ENCODE results near the gene TRIOBP. TPM values are rescaled to one million over a fixed set of nuclear protein-coding genes. Genes with fewer than 3 reads are reported as not detected.

Gene TRIOBP
- total RNA-seq, 2 donors from 2014 or later, result 17.4 to 26.0 TPM

- no peak for ATAC-seq
- peaks cover 0 to 11% of the 10 kb centered on the region in 2 donors for H3K36me3 Mint-ChIP-seq
- no peak overlapping the region for H3K27ac Mint-ChIP-seq
- no peak for DNase-seq (ENCODE audit: low spot score in 2 of 2)
- no peaks in the 10 kb centered on the region for H3K9me3 Mint-ChIP-seq
Observed at GRCh38 chr22:37809672-37810333, 113.0 kb downstream of the TRIOBP start.

DNA sequence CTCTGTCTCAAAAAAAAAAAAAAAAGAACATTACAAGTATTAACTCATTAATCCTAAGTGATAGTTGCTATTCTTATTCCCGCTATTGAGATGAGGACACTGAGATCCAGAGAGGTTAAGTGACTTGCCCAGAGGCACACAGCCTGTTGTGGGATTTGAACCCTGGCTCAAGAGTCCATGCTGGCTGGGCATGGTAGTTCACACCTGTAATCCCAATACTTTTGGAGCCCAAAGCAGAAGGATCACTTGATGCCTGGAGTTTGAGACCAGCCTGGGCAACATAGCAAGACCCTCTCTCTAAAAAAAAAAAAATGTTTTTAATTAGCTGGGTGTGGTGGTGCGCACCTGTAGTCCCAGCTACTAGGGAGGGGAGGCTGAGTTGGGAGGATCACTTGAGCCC lies 115.0 kb downstream of the TRIOBP start:
- H3K9me3 Mint-ChIP-seq, result no peaks in the 10 kb centered on the region
- H3K36me3 Mint-ChIP-seq, result no peaks in the 10 kb centered on the region
- H3K27ac Mint-ChIP-seq, result no peak overlapping the region
- DNase-seq (ENCODE audit: low spot score in 2 of 2) (no peak), ATAC-seq (no peak)

DNA sequence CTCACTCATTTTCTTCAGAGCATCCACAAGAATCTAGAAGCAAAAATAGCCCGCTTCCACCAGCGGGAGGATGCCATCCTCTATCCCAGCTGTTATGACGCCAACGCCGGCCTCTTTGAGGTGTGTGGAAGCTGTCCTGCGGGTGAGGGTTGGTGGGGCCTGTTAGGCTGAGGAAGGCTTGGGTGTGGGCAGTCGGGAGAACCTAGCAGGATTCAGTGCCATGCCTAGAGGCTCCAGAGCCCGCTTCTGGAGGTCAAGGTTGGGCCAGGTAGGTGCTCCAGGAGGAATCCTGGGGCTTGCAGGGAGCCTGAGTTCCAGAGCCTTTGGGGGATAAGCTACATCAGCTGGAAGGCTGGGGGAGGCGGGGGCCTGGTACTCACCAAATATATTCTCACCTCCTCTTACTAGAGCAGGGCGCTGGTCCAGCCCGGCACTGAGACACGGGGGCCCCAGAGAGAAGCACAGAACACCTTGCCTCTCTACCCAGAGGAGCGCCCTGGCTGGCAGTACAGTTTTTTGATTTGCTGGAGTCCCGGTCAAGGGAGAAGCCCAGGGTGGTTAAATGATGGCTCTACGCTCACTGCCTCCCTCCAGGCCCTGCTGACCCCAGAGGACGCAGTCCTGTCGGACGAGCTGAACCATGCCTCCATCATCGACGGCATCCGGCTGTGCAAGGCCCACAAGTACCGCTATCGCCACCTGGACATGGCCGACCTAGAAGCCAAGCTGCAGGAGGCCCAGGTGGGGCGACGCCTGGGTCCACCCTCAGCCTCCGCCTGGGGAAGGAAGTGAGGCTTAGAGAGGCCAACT lies 116.2 kb downstream of the TRIOBP start:
- ATAC-seq (no peak), DNase-seq (ENCODE audit: low spot score in 2 of 2) (no peak)
- H3K36me3 Mint-ChIP-seq, result no peaks in the 10 kb centered on the region
- no peaks in the 10 kb centered on the region for H3K9me3 Mint-ChIP-seq
- no peak overlapping the region for H3K27ac Mint-ChIP-seq

DNA sequence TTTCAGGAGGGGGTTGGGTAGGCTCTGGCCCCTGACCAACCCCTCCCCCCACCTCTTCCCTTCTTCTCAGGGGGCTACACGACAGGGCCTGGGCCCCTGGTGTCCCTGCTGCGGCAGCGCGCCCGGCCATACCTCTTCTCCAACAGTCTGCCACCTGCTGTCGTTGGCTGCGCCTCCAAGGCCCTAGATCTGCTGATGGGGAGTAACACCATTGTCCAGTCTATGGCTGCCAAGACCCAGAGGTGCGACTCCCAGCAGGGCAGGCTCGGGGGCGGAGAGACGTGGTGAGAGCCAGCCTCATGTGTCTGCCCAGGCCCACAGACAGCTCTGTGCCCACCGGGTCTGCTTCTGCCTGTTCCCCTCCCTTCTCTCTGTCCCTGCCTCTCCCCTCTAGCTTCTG lies 118.7 kb downstream of the TRIOBP start:
- H3K27ac Mint-ChIP-seq, result no peak overlapping the region
- DNase-seq (ENCODE audit: low spot score in 2 of 2), result no peak
- H3K9me3 Mint-ChIP-seq, result no peaks in the 10 kb centered on the region
- H3K36me3 Mint-ChIP-seq, result no peaks in the 10 kb centered on the region
- no peak for ATAC-seq

- no peak for ATAC-seq
- H3K36me3 Mint-ChIP-seq, result no peaks in the 10 kb centered on the region
- no peak for DNase-seq (ENCODE audit: low spot score in 2 of 2)
- no peak overlapping the region for H3K27ac Mint-ChIP-seq
- no peaks in the 10 kb centered on the region for H3K9me3 Mint-ChIP-seq
Observed at GRCh38 chr22:37816543-37817180, 119.8 kb downstream of the TRIOBP start.

DNA sequence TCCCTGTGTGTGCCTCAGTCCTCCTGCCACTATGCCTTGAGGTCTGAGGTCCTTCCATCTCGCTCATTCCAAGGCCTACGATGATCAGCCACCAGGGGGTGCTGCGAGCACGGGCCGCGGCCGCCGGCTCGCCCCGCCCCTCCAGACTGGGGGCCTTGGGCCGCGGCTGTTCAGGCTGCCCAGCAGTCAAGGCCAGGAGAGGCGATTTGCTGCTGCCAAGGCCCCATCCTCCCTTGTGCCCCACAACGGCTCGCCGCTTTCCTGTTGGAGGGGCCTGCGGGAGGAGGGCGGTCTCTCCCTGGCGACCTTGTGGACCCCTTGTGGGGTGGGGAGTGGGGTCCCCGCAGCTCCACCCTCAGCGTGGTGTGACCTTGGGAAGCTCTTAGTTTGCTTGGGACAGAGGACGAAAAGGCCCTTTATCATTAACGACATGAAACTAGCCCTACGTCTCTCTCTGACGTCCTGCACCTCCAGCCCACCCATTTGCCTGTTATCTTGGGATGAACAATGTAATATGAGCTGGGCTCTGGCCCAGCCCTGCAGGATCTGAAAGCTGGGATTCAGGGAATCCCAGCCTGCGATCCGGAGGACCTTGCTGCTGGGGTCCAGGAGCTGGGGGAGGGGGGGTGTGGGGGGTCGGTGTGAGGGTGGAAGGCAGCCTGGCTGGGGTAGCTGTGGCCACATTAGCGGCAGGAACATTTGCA lies 121.0 kb downstream of the TRIOBP start:
- ATAC-seq (peak; percentile 86 to 90), DNase-seq (ENCODE audit: low spot score in 2 of 2) (peak; percentile 79 to 97)
- H3K9me3 Mint-ChIP-seq, result no peaks in the 10 kb centered on the region
- peak overlapping the region in 1 of 2 donors; percentile 38 for H3K27ac Mint-ChIP-seq
- H3K36me3 Mint-ChIP-seq, result no peaks in the 10 kb centered on the region

DNA sequence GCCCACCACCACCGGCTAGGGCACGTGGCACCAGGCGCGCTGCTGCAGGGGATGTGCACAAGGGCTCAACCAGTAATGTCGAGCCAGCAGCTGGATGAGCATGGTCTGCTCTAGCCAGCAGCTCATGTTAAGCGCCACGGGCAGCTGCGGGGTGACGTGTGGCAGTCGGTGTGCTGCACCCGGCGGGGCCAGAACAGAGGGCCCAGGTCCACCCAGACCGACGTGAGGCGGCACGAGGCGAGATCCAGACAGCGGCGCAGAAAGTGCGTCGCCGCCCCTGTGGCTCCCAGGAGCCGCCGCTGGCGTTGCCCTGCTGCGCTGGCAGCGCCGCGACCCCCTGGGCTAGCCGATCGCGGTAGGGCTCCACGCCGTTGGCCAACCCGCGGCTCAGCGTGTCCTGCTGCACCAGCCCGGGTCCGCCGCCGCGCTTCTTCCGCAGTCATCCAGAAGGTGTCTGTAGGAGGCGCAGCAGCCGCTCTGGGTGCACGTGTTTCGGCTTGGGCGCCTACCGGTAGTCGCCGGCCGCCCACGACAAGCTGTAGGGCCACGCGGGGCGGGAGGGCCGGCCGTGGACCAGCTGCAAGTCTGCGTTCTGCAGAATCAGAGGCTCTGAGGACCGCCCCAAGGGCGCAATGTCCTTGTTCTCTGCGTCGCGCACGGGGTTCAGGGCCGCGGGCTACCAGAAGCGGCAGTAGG lies 121.7 kb downstream of the TRIOBP start:
- Mint-ChIP-seq H3K27ac (no peak overlapping the region), H3K9me3 (no peaks in the 10 kb centered on the region), H3K36me3 (no peaks in the 10 kb centered on the region)
- DNase-seq (ENCODE audit: low spot score in 2 of 2), result peak in 1 of 2 donors; percentile 73
- ATAC-seq, result peak; percentile 69 to 77

GRCh38 chr22:37819105-37819433 lies 122.2 kb downstream of the TRIOBP start:
- H3K9me3 Mint-ChIP-seq, result no peaks in the 10 kb centered on the region
- ATAC-seq (no peak), DNase-seq (ENCODE audit: low spot score in 2 of 2) (no peak)
- no peaks in the 10 kb centered on the region for H3K36me3 Mint-ChIP-seq
- no peak overlapping the region for H3K27ac Mint-ChIP-seq

- Mint-ChIP-seq H3K36me3 (no peaks in the 10 kb centered on the region), H3K9me3 (no peaks in the 10 kb centered on the region), H3K27ac (no peak overlapping the region)
- DNase-seq (ENCODE audit: low spot score in 2 of 2), result no peak
- ATAC-seq, result no peak
Observed at GRCh38 chr22:37820350-37820749, 123.5 kb downstream of the TRIOBP start.

DNA sequence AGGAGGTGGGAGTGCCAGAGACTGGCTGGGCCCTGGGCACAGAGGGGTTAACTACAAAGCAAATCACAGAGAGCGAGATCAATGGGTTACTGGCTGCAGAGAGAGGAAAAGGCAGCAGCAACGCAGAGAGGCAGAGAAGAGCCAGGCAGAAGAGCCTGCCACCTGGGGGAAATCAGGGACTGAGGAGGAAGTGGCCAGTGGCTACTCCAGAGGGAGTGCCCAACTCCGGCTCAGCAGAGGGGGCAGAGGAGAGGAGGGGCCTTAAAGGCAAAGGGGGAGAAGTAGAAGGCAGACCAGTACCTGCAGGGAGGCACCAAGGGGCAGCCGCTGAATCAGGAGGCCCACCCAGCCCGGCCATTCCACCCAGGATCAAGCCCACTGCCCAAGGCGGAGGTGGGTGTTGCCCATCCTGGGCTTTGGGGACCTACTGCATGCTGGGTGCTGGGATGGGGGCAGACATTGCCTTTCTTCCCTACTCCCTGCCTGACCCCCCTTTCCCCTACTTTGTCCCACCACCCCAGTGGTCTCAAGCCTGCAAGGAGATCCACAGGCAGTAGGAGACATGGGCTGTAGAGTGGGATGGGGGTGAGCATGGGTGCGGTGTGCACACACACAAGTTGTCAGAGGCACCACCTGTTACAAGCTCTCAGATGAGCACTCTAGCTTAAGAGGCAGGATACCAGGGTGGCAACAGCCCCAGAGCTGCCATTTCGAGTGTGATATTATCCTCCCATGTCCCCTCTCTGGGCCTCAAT lies 125.4 kb downstream of the TRIOBP start:
- DNase-seq (ENCODE audit: low spot score in 2 of 2), result no peak
- Mint-ChIP-seq H3K27ac (no peak overlapping the region), H3K9me3 (no peaks in the 10 kb centered on the region), H3K36me3 (no peaks in the 10 kb centered on the region)
- ATAC-seq, result no peak

- no peak within 1 kb of the TSS for H3K27ac Mint-ChIP-seq
- ATAC-seq, result no peak
Observed at GRCh38 chr22:37823134-37823985, 126.5 kb downstream of the TRIOBP start, which contains the start of gene GALR3. Gene GALR3, plus strand, starts transcription at chr22:37823382. Its CDS starts 25 bp downstream, at chr22:37823407.

DNA sequence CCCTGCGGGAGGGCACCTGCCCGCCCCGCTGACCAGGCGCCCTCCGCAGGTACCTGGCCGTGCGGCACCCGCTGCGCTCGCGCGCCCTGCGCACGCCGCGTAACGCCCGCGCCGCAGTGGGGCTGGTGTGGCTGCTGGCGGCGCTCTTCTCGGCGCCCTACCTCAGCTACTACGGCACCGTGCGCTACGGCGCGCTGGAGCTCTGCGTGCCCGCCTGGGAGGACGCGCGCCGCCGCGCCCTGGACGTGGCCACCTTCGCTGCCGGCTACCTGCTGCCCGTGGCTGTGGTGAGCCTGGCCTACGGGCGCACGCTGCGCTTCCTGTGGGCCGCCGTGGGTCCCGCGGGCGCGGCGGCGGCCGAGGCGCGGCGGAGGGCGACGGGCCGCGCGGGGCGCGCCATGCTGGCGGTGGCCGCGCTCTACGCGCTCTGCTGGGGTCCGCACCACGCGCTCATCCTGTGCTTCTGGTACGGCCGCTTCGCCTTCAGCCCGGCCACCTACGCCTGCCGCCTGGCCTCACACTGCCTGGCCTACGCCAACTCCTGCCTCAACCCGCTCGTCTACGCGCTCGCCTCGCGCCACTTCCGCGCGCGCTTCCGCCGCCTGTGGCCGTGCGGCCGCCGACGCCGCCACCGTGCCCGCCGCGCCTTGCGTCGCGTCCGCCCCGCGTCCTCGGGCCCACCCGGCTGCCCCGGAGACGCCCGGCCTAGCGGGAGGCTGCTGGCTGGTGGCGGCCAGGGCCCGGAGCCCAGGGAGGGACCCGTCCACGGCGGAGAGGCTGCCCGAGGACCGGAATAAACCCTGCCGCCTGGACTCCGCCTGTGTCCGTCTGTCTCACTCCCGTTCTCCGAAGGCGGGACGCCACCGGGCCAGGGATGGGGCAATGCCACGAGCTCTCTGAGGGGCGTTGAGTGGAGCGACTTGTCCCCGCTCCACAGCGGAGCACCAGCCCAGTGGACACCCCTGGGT lies 128.1 kb downstream of the TRIOBP start:
- Mint-ChIP-seq H3K27ac (no peak overlapping the region), H3K36me3 (no peaks in the 10 kb centered on the region), H3K9me3 (no peaks in the 10 kb centered on the region)
- peak; percentile 54 to 84 for ATAC-seq
- no peak for DNase-seq (ENCODE audit: low spot score in 2 of 2)

More at GRCh38 chr22:37823134-37823985, 126.5 kb downstream of the TRIOBP start, which contains the start of gene GALR3:
- Mint-ChIP-seq H3K36me3 (no peaks in the 10 kb centered on the region), H3K9me3 (no peaks in the 10 kb centered on the region)
- no peak for DNase-seq (ENCODE audit: low spot score in 2 of 2)
